ENCODE data around the gene DESI1. TPM values are rescaled to one million over a fixed set of nuclear protein-coding genes. Genes with fewer than 3 reads are reported as not detected.

DESI1 gene
- polyA plus RNA-seq, 2 of the 4 experiments (the other 2 are of a cell fraction): 13.9 to 19.4 TPM

DNA sequence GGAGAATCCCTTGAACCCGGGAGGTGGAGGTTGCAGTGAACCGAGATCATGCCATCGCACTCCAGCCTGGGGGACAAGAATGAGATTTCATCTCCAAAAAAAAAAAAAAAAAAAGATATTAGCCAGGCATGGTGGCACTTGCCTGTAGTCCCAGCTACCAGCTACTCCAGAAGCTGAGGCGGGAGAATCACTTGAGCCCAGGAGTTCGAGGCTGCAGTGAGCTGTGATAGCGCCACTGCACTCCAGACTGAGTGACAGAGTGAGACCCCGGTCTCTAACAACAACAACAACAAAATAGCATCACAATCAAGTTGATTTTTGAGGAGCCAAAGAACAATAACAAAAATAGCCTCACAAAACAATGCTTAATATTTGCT is 33.5 kb downstream of the DESI1 start (continued):
- TF ChIP-seq ZFP36 (IDR thresholded peaks at IDR 0.05; ENCODE audit: borderline replicate concordance, partially characterized antibody): no peak
- no peak for TF ChIP-seq TP53 (CRISPR knock-in tag; IDR thresholded peaks at IDR 0.05)
- TF ChIP-seq CBX2 (IDR thresholded peaks at IDR 0.05; ENCODE audit: borderline replicate concordance, low read depth): no peak
- no peak for TF ChIP-seq RARB (CRISPR knock-in tag; IDR thresholded peaks at IDR 0.05)
- TF ChIP-seq, protein P1, sequence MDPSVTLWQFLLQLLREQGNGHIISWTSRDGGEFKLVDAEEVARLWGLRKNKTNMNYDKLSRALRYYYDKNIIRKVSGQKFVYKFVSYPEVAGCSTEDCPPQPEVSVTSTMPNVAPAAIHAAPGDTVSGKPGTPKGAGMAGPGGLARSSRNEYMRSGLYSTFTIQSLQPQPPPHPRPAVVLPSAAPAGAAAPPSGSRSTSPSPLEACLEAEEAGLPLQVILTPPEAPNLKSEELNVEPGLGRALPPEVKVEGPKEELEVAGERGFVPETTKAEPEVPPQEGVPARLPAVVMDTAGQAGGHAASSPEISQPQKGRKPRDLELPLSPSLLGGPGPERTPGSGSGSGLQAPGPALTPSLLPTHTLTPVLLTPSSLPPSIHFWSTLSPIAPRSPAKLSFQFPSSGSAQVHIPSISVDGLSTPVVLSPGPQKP (IDR thresholded peaks at IDR 0.05; ENCODE audit: low read depth, low read length): no peak

DNA sequence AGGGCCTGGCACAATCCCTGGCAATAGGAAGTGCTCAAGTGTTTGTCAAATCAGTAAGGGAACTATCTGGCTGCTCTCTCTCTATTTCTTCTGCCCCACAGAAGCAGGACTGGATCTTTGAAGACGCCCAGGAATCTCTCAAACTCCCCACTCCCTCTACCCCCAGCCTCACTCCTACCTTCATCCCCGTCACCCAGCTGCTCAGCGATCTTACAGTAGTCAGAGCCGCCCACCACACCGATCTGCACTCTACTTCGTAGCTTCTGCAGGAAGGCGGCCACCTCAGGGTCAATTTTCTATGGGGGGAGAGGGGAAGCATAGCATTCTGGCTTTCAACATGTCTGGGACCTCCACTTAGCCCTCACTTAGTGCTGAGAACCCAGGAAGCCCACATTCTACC is 34.9 kb downstream of the DESI1 start:
- DNase-seq (ENCODE audit: low read depth in 1 of 2, low spot score in 1 of 2) (no peak), ATAC-seq (no peak), FAIRE-seq (no peak)
- Histone ChIP-seq H3K4me2 (no peak overlapping the region), H3K9me3 (no peaks in the 10 kb centered on the region), H3K4me3 (no peak overlapping the region), H3K4me1 (peaks cover 21% of the 10 kb centered on the region), H3K27ac (no peak overlapping the region)
- WGBS (ENCODE audit: missing lambda C conversion rate): 93% methylated on average over 7 of the region's 7 CpGs
- TF ChIP-seq POLR2AphosphoS2 (conservative IDR thresholded peaks at IDR 0.05; ENCODE audit: low read length) (no peak), NPAS2 (CRISPR knock-in tag; IDR thresholded peaks at IDR 0.05; ENCODE audit: borderline replicate concordance) (no peak), FOSL2 (IDR thresholded peaks at IDR 0.05) (no peak), FOSL2 (CRISPR knock-in tag; IDR thresholded peaks at IDR 0.05) (no peak), RCOR1 (IDR thresholded peaks at IDR 0.05; ENCODE audit: low read depth, low read length) (no peak), HDAC2 (IDR thresholded peaks at IDR 0.05) (no peak), HOXA7 (CRISPR knock-in tag; IDR thresholded peaks at IDR 0.05) (no peak), ZFP36 (IDR thresholded peaks at IDR 0.05; ENCODE audit: borderline replicate concordance, partially characterized antibody) (no peak), EHMT2 (IDR thresholded peaks at IDR 0.05; ENCODE audit: low read depth) (no peak), MYC (IDR thresholded peaks at IDR 0.05; ENCODE audit: borderline replicate concordance, low read length) (no peak), JUN (IDR thresholded peaks at IDR 0.05) (no peak), FOSB (CRISPR knock-in tag; IDR thresholded peaks at IDR 0.05) (no peak), GATA3 (IDR thresholded peaks at IDR 0.05; ENCODE audit: borderline replicate concordance) (no peak), PHF8 (IDR thresholded peaks at IDR 0.05; ENCODE audit: borderline replicate concordance, low read depth) (no peak), EP300 (IDR thresholded peaks at IDR 0.05) (no peak), KDM5A (IDR thresholded peaks at IDR 0.05) (no peak), HEYL (CRISPR knock-in tag; IDR thresholded peaks at IDR 0.05) (no peak), BHLHE40 (IDR thresholded peaks at IDR 0.05; ENCODE audit: low read depth, low read length) (no peak)
- TF ChIP-seq, protein P2, sequence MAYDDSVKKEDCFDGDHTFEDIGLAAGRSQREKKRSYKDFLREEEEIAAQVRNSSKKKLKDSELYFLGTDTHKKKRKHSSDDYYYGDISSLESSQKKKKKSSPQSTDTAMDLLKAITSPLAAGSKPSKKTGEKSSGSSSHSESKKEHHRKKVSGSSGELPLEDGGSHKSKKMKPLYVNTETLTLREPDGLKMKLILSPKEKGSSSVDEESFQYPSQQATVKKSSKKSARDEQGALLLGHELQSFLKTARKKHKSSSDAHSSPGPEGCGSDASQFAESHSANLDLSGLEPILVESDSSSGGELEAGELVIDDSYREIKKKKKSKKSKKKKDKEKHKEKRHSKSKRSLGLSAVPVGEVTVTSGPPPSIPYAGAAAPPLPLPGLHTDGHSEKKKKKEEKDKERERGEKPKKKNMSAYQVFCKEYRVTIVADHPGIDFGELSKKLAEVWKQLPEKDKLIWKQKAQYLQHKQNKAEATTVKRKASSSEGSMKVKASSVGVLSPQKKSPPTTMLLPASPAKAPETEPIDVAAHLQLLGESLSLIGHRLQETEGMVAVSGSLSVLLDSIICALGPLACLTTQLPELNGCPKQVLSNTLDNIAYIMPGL (CRISPR knock-in tag; IDR thresholded peaks at IDR 0.05; ENCODE audit: borderline replicate concordance): no peak
- TF ChIP-seq, protein P3, sequence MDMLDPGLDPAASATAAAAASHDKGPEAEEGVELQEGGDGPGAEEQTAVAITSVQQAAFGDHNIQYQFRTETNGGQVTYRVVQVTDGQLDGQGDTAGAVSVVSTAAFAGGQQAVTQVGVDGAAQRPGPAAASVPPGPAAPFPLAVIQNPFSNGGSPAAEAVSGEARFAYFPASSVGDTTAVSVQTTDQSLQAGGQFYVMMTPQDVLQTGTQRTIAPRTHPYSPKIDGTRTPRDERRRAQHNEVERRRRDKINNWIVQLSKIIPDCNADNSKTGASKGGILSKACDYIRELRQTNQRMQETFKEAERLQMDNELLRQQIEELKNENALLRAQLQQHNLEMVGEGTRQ (IDR thresholded peaks at IDR 0.05): no peak
- TF ChIP-seq, protein P4, sequence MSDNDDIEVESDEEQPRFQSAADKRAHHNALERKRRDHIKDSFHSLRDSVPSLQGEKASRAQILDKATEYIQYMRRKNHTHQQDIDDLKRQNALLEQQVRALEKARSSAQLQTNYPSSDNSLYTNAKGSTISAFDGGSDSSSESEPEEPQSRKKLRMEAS (IDR thresholded peaks at IDR 0.05): no peak
- CTCF ChIA-PET: interaction anchor here (2.0 kb wide), 1 partner anchor 9 kb away, joined by 5 read pairs; no protein-coding TSS in a partner anchor
- POLR2A ChIA-PET: no interaction called here

Measured in A549 (cell line).